Measurements from ENCODE around the gene DCTN4.

- TF ChIP-seq CTCF (IDR thresholded peaks at IDR 0.05), result no peak
- TF ChIP-seq, protein P1, sequence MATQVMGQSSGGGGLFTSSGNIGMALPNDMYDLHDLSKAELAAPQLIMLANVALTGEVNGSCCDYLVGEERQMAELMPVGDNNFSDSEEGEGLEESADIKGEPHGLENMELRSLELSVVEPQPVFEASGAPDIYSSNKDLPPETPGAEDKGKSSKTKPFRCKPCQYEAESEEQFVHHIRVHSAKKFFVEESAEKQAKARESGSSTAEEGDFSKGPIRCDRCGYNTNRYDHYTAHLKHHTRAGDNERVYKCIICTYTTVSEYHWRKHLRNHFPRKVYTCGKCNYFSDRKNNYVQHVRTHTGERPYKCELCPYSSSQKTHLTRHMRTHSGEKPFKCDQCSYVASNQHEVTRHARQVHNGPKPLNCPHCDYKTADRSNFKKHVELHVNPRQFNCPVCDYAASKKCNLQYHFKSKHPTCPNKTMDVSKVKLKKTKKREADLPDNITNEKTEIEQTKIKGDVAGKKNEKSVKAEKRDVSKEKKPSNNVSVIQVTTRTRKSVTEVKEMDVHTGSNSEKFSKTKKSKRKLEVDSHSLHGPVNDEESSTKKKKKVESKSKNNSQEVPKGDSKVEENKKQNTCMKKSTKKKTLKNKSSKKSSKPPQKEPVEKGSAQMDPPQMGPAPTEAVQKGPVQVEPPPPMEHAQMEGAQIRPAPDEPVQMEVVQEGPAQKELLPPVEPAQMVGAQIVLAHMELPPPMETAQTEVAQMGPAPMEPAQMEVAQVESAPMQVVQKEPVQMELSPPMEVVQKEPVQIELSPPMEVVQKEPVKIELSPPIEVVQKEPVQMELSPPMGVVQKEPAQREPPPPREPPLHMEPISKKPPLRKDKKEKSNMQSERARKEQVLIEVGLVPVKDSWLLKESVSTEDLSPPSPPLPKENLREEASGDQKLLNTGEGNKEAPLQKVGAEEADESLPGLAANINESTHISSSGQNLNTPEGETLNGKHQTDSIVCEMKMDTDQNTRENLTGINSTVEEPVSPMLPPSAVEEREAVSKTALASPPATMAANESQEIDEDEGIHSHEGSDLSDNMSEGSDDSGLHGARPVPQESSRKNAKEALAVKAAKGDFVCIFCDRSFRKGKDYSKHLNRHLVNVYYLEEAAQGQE (IDR thresholded peaks at IDR 0.05; ENCODE audit: insufficient read depth in 1 of 2, low read depth in 2 of 2, low read length in 1 of 2), result no peak
- TF ChIP-seq POLR2AphosphoS5 (IDR thresholded peaks at IDR 0.05; ENCODE audit: low read depth, low read length), result no peak
- no peak for TF ChIP-seq TCF7L2 (IDR thresholded peaks at IDR 0.05; ENCODE audit: low read depth, low read length)
- TF ChIP-seq SIN3A (IDR thresholded peaks at IDR 0.05; ENCODE audit: borderline replicate concordance, insufficient read depth, low read depth, low read length), result no peak
Measured at GRCh38 chr5:150786876-150787275, 28.1 kb upstream of the DCTN4 start.

Measured in Panc1 (cell line).